NCI-H1417 treated with DMSO at 0.1 percent for 48 hours (cell line): ENCODE results near the gene LHX6.

Experiments
- DNase-seq: peaks from one replicate; lab custom pipeline; 2025; lab: John Stamatoyannopoulos, UW

Gene LHX6

GRCh38 chr9:122234022-122234748, 5.4 kb upstream of the LHX6 start:
- DNase-seq: no peak

- no peak for DNase-seq
Measured at GRCh38 chr9:122232796-122233306, 4.1 kb upstream of the LHX6 start.

GRCh38 chr9:122229485-122229837, 704 bp upstream of the LHX6 start:
- no peak for DNase-seq

GRCh38 chr9:122228191-122228567, 578 bp downstream of the LHX6 start:
- no peak for DNase-seq

GRCh38 chr9:122227575-122227900, 1.2 kb downstream of the LHX6 start:
- no peak for DNase-seq

- no peak for DNase-seq
Measured at GRCh38 chr9:122226758-122227574, 1.8 kb downstream of the LHX6 start.

GRCh38 chr9:122226142-122226757, 2.5 kb downstream of the LHX6 start:
- no peak for DNase-seq

- no peak for DNase-seq
Measured at GRCh38 chr9:122225312-122226141, 3.2 kb downstream of the LHX6 start.

- DNase-seq: no peak
Measured at GRCh38 chr9:122223435-122223834, 5.3 kb downstream of the LHX6 start.

GRCh38 chr9:122222791-122223190, 6.0 kb downstream of the LHX6 start:
- no peak for DNase-seq

GRCh38 chr9:122221183-122221811, 7.5 kb downstream of the LHX6 start:
- DNase-seq: no peak

GRCh38 chr9:122220673-122221182, 8.0 kb downstream of the LHX6 start:
- DNase-seq: no peak

- no peak for DNase-seq
Measured at GRCh38 chr9:122219856-122220672, 8.7 kb downstream of the LHX6 start.

GRCh38 chr9:122218935-122219855, 9.6 kb downstream of the LHX6 start:
- no peak for DNase-seq

- no peak for DNase-seq
Measured at GRCh38 chr9:122218071-122218934, 10.5 kb downstream of the LHX6 start.

- DNase-seq: no peak
Measured at GRCh38 chr9:122217640-122218039, 11.1 kb downstream of the LHX6 start.

GRCh38 chr9:122216798-122217418, 11.8 kb downstream of the LHX6 start:
- DNase-seq: no peak
